ENCODE results near the gene GSAP.

Gene GSAP

GRCh38 chr7:77434570-77435275, 18.6 kb upstream of the GSAP start:
- DNase-seq: no peak

- DNase-seq: no peak
Measured at GRCh38 chr7:77433901-77434300, 17.8 kb upstream of the GSAP start.

GRCh38 chr7:77430927-77431326, 14.8 kb upstream of the GSAP start:
- DNase-seq: no peak

GRCh38 chr7:77428777-77429231, 12.7 kb upstream of the GSAP start:
- DNase-seq: no peak

- no peak for DNase-seq
Measured at GRCh38 chr7:77427996-77428603, 12.0 kb upstream of the GSAP start.

GRCh38 chr7:77426521-77427051, 10.4 kb upstream of the GSAP start:
- DNase-seq: no peak

- no peak for DNase-seq
Measured at GRCh38 chr7:77426052-77426404, 9.9 kb upstream of the GSAP start.

- no peak for DNase-seq
Measured at GRCh38 chr7:77425101-77426051, 9.2 kb upstream of the GSAP start.

- no peak for DNase-seq
Measured at GRCh38 chr7:77422500-77422899, 6.4 kb upstream of the GSAP start.

GRCh38 chr7:77420986-77421672, 5.0 kb upstream of the GSAP start:
- no peak for DNase-seq

GRCh38 chr7:77420438-77420837, 4.3 kb upstream of the GSAP start:
- DNase-seq: no peak

- DNase-seq: no peak
Measured at GRCh38 chr7:77419102-77419501, 3.0 kb upstream of the GSAP start.

GRCh38 chr7:77417801-77418200, 1.7 kb upstream of the GSAP start:
- DNase-seq: no peak

GRCh38 chr7:77416621-77417371, 647 bp upstream of the GSAP start:
- DNase-seq: peak; percentile 37

- DNase-seq: no peak
Measured at GRCh38 chr7:77415476-77415822, 700 bp downstream of the GSAP start.

GRCh38 chr7:77413861-77414424, 2.2 kb downstream of the GSAP start:
- no peak for DNase-seq

GRCh38 chr7:77413128-77413527, 3.0 kb downstream of the GSAP start:
- DNase-seq: no peak

- no peak for DNase-seq
Measured at GRCh38 chr7:77409739-77410547, 6.2 kb downstream of the GSAP start.

- DNase-seq: no peak
Measured at GRCh38 chr7:77409005-77409738, 7.0 kb downstream of the GSAP start.

- no peak for DNase-seq
Measured at GRCh38 chr7:77407906-77408305, 8.2 kb downstream of the GSAP start.
